Activated CD8-positive, alpha-beta memory T cell treated with anti-CD3 and anti-CD28 coated beads for 36 hours (primary cell): ENCODE results near the gene SCN1A. TPM values are rescaled to one million over a fixed set of nuclear protein-coding genes. Genes with fewer than 3 reads are reported as not detected.
"Not testable (repeated sequence)": the region's sequence is repeated elsewhere in the genome, so short reads cannot be mapped to it uniquely, and the experiment has no call there.

Experiments
- CTCF ChIA-PET: fragments of 350-600 bp; sonication (Branson Sonifier 250); formaldehyde crosslinking; loops from one replicate; lab custom pipeline; 2021; ENCODE audit warnings: antibody characterized with exemption; lab: Charles Lee
- POLR2A ChIA-PET: fragments of 350-600 bp; sonication (Branson Sonifier 250); formaldehyde crosslinking; loops from one replicate; lab custom pipeline; 2021; ENCODE audit warnings: antibody characterized with exemption; lab: Charles Lee
- total RNA-seq, 2 experiments: library from RNA; stranded (reverse); gene quantifications; one replicate each; pipeline ENCODE4 v1.2.3, GENCODE V29; 2021

SCN1A gene
- total RNA-seq: not detected

DNA sequence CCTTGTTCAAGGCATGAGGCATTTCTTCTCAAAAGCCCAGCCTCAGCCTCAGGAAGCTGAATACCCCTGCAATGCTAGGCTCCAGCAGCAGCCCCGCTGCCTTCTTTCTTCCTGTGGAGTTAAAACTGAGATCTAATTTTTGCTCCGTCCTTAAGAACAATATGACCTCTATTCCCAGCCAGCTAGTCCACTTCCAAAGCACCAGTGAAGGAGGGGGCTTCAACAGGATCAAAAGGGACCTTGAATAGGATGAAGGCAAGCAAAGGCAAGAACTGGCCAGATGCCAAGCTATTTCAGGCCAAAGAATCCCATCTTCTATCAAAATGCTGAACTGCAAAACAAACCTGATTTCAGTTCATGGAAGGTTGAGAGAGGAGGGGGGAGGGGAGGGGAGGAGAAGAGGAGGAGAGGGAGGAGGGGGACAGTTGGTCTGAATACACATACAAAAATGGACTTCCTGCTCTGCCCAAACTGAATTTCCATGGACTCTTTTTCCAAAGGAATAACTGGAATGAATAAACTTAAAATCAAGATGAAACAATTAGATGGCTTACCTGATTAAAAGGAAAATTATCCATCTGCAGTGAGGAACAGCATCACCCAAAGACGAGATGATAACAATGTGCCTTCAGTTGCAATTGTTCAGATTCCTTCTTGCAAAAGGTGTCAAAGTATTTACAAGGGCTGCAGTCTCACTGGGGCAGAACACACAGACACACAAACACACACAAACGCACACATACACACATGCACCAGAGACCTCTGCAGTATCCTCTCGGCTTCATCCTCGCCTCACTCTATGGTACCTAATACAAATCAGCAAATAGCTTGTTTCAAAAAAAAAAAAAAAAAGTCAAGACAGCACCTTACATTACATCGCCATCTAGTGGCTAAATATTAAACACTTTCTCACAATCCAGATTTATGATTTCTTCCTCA lies at the start of gene SCN1A:
TSS of gene SCN1A (minus strand) at position 804 of the 939 bp plus-strand sequence. CDS start 54,399 bp downstream, outside the sequence.
- POLR2A ChIA-PET: no interaction called here
- CTCF ChIA-PET: interaction anchor here (1.3 kb wide), 1 partner anchor 174 kb away, joined by 5 read pairs; the partner anchor contains the start of gene TTC21B

DNA sequence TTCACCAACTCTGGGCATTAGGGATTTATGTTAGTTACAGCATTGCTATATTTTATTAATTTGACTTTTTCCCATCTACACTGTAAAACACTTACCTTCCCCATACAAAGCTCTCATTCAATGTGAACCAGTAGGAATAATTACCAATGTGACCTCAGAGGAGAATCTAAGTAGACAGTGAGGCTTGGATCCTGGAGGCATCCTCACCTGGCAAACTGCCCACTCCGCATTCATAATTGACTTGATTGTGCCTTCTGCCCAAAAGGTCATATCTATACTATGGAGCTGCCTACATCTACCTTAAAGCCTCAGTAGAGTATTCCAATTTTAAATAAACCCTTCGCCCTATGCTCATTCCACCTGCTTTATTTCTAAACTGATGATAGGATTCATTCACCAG lies 45.4 kb upstream of the SCN1A start:
- POLR2A ChIA-PET: no interaction called here
- CTCF ChIA-PET: no interaction called here

DNA sequence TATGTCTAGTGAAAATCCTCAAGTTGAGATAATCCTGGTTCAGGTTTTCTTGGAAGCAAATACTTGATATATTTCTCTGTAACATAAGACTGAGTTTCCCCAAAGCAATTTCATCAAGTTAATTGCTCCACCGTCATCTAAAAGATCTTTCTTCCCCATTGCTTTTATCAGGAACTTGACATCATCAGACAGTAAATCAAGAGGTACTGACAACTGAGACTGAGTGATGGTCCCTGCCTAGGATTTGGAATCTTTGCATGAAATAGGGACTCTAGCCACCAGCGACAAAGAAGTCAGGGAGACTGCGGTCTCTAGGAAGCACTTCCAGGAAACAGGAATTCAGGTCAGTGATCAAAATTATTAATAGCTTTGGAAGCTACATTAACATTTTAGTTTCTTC lies 43.4 kb upstream of the SCN1A start:
- ChIA-PET CTCF (no interaction called here), POLR2A (no interaction called here)

DNA sequence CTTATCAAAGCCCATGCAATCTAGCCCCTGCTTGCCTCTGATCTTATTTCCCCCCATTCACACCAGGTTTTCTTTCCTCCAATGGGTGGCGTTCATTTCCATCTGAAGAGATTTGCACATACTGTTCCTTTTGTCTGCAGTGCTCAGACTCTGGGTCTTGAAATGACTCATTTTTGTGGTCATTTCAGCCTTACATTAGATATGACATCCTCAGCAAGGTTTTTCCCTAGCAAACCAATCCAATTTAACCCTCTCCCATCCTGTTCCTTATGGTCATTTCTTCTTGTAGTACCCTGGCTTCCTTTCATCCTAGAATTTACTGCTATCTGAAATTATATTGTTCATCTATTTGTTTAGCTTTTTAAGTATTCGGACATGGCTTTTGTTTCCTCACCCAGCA lies 42.5 kb upstream of the SCN1A start:
- ChIA-PET POLR2A (no interaction called here), CTCF (no interaction called here)

DNA sequence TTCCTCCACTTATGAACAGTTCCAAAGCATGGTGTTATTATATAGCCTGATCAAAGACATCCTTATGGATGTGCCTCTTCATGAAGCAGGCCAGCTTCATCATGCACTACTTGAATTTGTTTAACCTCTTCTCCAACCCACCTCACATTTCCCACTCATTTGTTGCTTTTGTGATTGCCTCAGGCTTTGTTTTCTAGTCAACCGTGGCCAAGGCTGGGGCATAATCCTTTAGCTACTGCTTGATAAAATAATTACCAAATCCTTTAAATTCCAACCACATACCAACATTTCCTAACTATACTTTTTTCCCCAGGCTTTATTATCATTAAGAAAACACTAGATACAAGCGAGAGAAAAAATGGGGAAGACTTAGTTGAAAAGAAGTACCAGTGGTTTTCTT lies 39.6 kb upstream of the SCN1A start:
- ChIA-PET CTCF (no interaction called here), POLR2A (no interaction called here)

DNA sequence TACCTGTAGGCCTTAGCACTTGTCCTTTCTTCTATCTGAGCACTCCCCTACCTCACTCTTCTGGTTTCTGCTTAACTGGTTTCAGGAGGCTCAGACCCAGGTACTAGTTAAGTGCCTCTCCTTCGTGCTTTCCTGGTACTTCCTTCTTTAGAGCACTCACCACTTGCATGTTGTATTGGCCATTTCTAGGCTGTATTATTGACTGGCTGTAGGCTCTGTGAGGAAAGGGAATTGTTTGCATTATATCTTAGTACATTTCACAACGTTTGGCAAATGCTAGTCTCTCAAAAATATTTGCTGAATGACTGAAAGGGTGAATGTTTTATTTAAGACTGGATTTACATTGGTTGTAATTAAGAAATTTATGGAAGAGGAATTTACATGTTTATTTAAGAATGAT lies 36.0 kb upstream of the SCN1A start:
- ChIA-PET CTCF (no interaction called here), POLR2A (no interaction called here)

DNA sequence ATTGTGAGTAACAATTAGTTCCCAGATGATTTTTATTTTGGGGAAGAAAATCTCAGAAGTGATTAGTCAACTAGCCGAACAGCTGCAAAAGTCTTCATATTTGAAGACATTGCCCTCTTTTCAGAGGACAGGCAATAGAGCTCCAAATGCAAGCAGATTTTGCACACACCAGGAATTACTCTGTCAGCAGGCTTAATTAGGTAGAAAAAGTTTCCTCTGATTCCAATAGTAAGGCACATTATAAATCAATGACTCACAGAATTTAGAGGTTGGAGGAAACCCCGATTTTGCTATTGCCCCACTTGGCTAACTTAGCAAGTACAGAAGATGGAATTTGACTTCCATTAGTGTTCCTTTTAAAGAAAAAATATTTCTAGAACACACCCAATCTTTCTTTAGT lies 30.7 kb upstream of the SCN1A start:
- CTCF ChIA-PET: no interaction called here
- POLR2A ChIA-PET: no interaction called here

DNA sequence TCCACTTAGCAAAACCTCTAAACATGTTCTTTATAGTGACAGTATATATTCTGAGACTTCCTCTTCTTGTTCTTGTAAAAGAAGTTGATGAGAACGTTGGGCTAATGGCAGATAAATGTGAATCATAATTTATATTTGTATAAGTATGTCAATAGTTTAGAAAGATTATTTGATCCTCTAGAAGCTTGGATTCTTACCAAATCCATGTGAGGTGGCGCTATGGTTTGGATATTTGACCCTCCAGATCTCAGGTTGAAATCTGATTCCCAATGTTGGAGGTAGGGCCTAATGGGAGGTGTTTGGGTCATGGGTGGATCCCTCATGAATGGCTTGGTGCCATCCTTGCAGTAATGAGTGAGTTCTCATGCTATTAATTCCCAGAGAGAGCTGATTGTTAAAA lies 29.8 kb upstream of the SCN1A start:
- ChIA-PET POLR2A (no interaction called here), CTCF (no interaction called here)

DNA sequence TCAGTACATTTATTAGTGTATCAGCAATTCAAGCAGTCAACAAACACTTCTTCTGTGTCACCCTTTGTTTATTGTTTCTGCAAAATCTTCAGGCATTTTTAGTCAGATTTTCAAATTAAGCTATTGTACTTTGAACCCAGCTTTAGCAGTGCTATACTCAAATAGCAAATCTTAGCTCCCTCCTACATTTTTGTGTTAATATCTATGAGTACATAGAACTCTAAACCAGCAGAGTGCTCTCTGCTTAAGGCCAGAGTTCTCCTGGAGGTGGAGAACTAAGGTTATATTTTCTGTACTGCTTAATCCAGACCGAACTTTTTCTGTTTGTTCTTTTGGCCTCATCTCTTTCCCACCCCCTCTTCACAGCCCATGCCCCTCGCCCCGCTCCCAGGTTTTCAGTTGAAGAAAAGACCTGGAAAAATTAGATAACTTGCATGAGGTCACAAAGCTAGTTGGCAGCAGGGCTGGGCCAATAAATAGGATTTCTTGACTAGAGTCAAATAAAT lies 29.2 kb upstream of the SCN1A start:
- CTCF ChIA-PET: no interaction called here
- POLR2A ChIA-PET: no interaction called here

DNA sequence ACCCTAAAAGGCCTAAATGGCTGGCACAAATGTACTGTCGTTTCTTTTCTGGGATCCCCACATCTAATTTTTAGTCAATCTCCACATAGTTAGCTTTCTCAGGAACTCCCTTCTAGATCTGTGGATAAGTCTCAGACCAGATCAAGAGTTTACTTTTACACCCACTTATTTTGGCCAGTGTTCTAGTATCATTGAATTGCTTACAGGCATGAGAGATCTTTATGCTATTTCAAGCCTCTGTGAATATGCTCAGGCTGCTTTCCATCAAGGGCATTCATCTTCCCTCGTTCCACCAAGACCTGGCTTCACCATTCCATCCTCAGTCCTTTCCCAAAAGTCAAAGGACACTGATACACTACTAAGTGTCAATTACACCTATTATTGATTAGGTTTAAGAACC lies 27.8 kb upstream of the SCN1A start:
- POLR2A ChIA-PET: no interaction called here
- CTCF ChIA-PET: no interaction called here

DNA sequence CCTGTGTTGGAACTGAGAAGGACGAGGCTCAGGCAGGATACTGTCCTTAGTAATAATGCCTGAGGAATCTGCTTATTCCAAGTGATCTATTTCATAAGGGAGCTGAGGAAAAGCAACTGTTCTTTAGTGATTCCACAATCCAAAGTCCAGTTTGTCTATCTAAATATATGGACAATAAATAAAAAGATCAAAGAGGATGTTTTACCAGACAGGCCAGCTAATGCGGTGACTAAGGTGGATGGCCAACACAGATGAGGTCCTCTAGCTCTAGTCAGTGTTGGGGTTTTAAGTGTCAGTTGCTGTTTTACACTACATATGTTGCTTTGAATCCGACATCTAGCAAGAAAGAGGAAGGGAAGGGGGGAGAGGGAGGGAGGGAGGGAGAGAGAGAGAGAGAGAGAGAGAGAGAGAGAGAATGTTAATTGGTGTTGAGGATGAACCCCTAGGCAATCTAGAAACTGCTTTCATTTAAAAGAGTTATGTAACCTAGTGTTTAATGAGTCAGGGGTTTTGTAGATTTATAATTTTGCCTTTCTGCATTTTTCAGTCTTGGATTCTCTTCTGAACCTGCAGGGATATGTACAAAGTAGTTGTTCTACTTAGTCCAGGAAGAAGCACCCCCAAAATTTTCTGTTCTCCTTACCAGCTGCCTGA lies 27.0 kb upstream of the SCN1A start:
- CTCF ChIA-PET: no interaction called here
- POLR2A ChIA-PET: no interaction called here

DNA sequence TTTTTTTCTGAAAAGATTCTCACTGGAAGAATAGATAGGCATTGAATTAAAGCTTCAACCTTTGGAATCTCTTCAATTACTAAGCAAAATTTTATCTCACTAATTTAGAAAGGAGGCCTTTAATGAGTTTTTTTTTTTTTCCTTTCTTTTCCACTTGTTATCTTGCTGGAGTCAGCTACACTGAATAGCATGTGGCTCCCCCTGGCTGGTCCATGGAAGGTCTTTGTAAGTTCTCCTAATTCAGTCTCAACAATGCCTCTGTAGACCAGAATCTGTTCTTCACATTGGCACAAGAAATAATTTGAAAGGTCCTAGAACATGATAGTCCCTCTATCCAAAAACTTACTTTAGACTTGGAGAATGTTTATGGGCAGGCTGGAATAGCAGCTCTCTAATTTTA lies 24.2 kb upstream of the SCN1A start:
- ChIA-PET POLR2A (no interaction called here), CTCF (no interaction called here)

DNA sequence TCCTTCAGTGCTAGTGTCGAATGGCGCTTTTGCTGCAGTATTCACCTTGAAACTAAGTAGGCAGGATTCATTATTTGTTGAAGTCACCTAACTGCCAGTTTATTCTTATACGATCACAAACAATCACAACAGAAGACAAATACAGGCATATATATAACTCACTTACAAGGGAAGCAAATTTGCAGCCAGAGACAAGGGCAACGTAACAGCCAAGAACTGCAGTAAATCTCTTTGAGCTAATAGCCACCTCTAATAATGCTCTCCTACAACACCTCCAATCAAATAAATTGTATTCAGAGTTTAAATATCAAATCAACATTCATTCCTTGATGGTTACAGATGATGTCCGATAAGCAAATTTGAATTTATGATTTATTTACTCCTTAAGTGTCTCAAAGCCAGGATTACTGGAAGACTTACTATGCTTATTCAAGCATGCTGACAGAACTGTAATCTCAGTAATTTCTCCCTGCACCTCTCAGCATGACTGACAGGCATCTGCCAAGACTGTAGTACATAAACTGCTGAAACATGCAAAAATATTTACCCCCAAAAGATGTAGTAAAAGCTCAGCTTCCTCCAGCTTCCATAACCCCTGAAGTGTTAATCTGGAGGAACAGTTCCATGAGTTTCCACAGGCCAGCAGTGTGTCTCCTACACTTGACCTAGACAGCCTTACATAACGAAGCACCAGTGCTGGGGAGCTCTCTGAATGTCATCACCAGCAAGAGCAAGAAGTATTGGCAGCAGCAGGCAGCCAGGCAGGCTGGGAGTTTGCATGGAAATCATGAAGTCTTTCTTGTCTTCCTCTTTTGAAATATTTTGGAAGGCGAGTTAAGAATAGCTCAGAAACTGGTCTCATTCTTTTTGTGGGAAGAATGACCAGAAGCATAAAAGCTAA lies 20.9 kb upstream of the SCN1A start:
- ChIA-PET POLR2A (no interaction called here), CTCF (no interaction called here)

DNA sequence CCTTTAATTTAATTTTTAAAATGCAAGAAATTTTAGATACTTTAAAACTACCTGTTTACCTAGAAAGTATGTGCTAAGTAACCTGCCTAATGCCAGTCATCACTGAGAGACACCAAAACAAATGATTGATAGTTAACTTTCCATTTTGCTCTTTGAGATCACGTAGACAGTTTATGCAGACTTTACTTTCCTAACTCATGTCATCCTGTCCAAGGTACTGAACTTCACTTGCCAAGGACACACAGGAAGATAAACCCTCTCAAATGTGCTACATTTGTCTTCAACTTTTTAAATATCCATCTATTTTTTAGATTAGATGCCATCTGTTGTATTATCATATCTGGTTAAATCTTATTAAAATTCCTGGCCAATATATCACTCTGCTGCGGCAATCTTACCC lies 20.1 kb upstream of the SCN1A start:
- ChIA-PET POLR2A (no interaction called here), CTCF (no interaction called here)

DNA sequence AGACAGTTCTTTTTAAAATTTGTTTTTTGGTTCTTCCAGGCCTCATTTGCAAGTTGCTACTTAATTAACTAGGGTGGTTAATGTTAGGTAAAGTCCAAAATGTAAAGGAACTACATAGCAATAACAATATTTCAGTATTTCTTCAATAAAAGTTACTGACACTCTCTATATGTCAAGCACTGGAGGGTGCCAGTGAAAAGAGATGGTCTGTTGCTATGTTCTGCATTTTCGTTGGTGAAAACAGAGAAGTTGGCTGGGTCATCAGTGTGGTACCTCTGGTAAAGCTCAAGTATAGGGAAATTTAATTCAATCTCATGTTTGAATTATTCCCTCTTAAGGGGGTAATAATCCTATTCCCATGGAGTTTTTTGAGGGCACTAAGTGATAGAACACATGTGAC lies 16.3 kb upstream of the SCN1A start:
- POLR2A ChIA-PET: no interaction called here
- CTCF ChIA-PET: no interaction called here

DNA sequence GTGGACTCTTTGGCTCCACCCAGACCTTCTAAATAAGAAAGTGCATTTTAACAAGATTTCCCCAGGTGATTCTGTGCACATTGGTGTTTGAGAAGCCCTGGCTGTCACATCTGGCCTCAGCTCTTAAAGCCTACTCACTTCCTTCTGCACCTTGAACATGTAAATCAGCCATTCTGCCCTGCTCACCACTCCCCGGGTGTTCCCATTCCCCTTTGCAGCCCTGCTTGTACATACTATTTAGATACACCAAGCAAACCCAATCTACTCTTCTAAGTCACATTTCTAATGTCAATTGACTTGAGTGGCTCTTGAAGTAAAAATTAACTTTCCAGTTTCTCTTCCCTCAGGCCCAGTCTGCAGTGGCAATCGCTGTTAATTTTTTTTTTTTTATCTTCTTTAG lies 13.1 kb upstream of the SCN1A start:
- POLR2A ChIA-PET: no interaction called here
- CTCF ChIA-PET: no interaction called here

DNA sequence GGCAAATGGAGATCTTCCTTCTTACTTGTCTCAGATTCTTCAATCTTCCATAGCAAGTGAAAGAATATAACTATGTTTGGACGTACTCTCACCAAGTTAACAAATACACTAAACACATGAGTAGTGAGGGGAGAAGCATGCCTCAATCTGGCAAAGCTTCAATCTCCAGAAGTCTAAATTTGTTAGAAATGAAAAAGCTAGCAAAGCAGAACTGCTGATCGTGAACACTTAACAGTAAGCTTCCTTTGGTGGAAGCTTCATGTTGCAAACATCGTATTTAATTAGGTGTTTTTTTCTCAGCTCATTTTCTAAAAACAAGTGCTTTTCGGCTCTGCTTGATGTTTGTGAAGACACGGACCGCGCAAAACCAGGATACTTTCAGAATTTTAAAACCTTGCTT lies 12.7 kb upstream of the SCN1A start:
- CTCF ChIA-PET: no interaction called here
- POLR2A ChIA-PET: no interaction called here

DNA sequence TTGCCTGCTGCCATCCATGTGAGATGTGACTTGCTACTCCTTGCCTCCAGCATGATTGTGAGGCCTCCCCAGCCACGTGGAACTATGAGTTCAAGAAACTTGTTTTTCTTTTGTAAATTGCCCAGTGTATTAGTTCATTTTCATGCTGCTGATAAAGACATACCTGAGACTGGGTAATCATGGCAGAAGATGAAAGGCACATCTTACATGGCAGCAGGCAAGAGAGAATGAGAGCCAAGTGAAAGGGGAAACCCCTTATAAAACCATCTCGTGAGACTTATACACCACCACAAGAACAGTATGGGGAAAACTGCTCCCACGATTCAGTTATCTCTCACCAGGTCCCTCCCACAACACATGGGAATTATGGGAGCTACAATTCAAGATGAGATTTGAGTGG lies 11.7 kb upstream of the SCN1A start:
- POLR2A ChIA-PET, CTCF ChIA-PET: not testable (repeated sequence)

DNA sequence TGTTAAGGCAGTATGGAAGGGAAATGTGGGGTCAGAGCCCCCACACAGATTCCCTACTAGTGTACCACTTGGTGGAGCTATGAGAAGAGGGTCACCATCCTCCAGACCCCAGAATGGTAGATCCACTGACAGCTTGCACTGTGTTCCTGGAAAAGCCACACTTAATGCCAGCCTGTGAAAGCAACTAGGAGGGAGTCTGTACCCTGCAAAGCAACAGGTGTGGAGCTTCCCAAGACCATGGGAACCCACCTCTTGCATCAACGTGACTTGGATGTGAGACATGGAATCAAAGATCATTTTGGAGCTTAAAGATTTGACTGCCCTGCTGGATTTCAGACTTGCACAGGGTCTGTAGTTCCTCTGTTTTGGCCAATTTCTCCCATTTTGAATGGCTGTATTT lies 10.8 kb upstream of the SCN1A start:
- POLR2A ChIA-PET: no interaction called here
- CTCF ChIA-PET: no interaction called here

DNA sequence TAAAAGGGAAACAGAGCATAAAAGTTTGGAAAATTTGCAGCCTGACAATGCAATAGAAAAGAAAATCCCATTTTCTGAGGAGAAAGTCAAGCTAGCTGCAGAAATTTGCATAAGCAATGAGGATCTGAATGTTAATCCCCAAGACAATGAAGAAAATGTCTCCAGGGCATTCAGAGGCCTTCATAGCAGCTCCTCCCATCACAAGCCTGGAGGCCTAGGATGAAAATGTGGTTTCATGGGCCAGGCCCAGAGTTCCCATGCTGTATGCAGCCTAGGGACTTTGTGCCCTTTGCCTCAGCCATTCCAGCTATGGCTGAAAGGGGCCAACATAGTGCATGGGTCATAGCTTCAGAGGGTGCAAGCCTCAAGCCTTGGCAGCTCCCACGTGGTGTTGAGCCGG lies 10.3 kb upstream of the SCN1A start:
- POLR2A ChIA-PET: no interaction called here
- CTCF ChIA-PET: no interaction called here
